Osteoblast (primary cell): ENCODE results near the gene CFAP161. TPM values are rescaled to one million over a fixed set of nuclear protein-coding genes. Genes with fewer than 3 reads are reported as not detected.

Experiments used
- DNase-seq: peaks from one replicate; pipeline ENCODE4 v3.0.0; 2011; ENCODE audit warnings: low spot score, mixed read lengths; ENCODE audit not compliant: insufficient read length; ENCODE audit errors: missing footprints
- H2AFZ ChIP-seq: 2 replicates; pipeline ENCODE4 v1.6.0; 2011; ENCODE audit warnings: mild to moderate bottlenecking, low read length
- H3K27ac ChIP-seq: 2 replicates; pipeline ENCODE4 v1.5.1; 2011; ENCODE audit warnings: mild to moderate bottlenecking, low read depth, low read length, moderate library complexity
- H3K27me3 ChIP-seq: 2 replicates; pipeline ENCODE4 v1.6.0; 2012; ENCODE audit warnings: mild to moderate bottlenecking, control low read depth, inconsistent platforms, low read length, moderate library complexity; ENCODE audit not compliant: insufficient read depth
- H3K36me3 ChIP-seq: 2 replicates; pipeline ENCODE4 v1.5.1; 2011; ENCODE audit warnings: mild to moderate bottlenecking, low read length, control low read depth, moderate library complexity; ENCODE audit not compliant: insufficient read depth
- H3K4me1 ChIP-seq: 2 replicates; pipeline ENCODE4 v1.5.1; 2011; ENCODE audit warnings: mild to moderate bottlenecking, low read length, control low read depth, moderate library complexity; ENCODE audit not compliant: insufficient read depth
- H3K4me2 ChIP-seq: 2 replicates; pipeline ENCODE4 v1.6.0; 2011; ENCODE audit warnings: mild to moderate bottlenecking, low read length; ENCODE audit not compliant: insufficient read depth
- H3K4me3 ChIP-seq: fragments of 200-600 bp; sonication (generic); 3 replicates; pipeline ENCODE4 v1.5.1; 2012; ENCODE audit warnings: mild to moderate bottlenecking, low read length, inconsistent platforms; ENCODE audit not compliant: insufficient read depth
- H3K79me2 ChIP-seq: 2 replicates; pipeline ENCODE4 v1.6.0; 2012; ENCODE audit warnings: mild to moderate bottlenecking, low read length, control low read depth, inconsistent platforms; ENCODE audit not compliant: insufficient read depth
- H3K9me3 ChIP-seq: 2 replicates; pipeline ENCODE4 v1.5.1; 2011; ENCODE audit warnings: low read depth, low read length, control low read depth
- H4K20me1 ChIP-seq: 2 replicates; pipeline ENCODE4 v1.6.0; 2012; ENCODE audit warnings: mild to moderate bottlenecking, low read length, control low read depth; ENCODE audit not compliant: insufficient read depth
- total RNA-seq: library from RNA; depleted of rRNA; stranded (reverse); fragments of >200 nt; gene quantifications from 2 replicates; pipeline ENCODE4 v1.2.3, GENCODE V29; 2012
- TF ChIP-seq, protein P1 (sequence below): IDR thresholded peaks from 2 replicates; pipeline ENCODE4 v1.5.1; 2011; ENCODE audit warnings: mild to moderate bottlenecking, low read depth, low read length, moderate library complexity; ENCODE audit errors: extremely low read depth

CFAP161 gene
- total RNA-seq, 1 donor: under 0.01 TPM

DNA sequence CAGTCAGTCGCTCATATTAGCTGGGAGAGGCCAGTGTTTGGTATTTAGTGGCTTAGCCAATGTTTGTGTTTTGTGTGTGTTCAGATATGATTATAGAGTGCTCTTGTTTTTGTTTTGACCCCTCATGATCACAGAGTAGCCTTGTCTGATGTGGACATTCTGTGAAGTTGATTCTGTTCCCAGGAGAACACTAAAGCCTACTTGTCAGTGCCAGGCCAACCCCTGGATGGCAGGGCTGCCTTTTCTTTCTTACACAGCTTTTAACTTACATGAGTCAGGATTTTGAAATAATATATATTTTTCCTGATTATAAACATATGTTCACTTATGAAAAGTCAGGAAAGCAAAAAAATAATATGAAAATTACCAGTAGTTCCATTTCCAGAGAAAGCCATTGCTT, 11.9 kb downstream of the CFAP161 start:
- DNase-seq: no peak
- Histone ChIP-seq H3K4me1 (no peaks in the 10 kb centered on the region), H3K27ac (no peak overlapping the region), H3K4me3 (no peak overlapping the region), H2AFZ (no peak overlapping the region), H4K20me1 (no peaks in the 10 kb centered on the region), H3K79me2 (no peaks in the 10 kb centered on the region), H3K9me3 (no peaks in the 10 kb centered on the region), H3K27me3 (peaks cover 7% of the 10 kb centered on the region), H3K36me3 (no peaks in the 10 kb centered on the region), H3K4me2 (no peak overlapping the region)
- TF ChIP-seq, protein P1, sequence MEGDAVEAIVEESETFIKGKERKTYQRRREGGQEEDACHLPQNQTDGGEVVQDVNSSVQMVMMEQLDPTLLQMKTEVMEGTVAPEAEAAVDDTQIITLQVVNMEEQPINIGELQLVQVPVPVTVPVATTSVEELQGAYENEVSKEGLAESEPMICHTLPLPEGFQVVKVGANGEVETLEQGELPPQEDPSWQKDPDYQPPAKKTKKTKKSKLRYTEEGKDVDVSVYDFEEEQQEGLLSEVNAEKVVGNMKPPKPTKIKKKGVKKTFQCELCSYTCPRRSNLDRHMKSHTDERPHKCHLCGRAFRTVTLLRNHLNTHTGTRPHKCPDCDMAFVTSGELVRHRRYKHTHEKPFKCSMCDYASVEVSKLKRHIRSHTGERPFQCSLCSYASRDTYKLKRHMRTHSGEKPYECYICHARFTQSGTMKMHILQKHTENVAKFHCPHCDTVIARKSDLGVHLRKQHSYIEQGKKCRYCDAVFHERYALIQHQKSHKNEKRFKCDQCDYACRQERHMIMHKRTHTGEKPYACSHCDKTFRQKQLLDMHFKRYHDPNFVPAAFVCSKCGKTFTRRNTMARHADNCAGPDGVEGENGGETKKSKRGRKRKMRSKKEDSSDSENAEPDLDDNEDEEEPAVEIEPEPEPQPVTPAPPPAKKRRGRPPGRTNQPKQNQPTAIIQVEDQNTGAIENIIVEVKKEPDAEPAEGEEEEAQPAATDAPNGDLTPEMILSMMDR: peak; percentile 10

DNA sequence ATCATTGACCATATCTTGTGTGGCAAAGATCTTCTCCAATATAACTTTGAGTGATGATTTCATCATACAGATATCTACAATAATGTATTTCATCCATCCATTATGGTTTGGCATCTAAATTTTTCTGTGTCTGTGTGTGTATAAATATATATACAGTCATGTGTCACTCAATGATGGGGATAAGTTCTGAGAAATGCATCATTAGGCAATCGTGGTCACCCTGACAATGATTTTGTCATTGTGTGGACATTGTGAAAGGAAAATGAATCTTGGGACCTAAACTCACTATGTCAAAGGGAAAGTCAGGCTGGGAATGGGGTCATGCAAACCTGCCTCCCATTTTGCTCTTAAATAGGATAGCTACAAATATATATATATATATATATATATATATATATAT, 12.4 kb downstream of the CFAP161 start:
- H3K27me3 ChIP-seq: peaks cover 7% of the 10 kb centered on the region
- H3K4me3 ChIP-seq: no peak overlapping the region
- TF ChIP-seq, protein P1: no peak
- no peak overlapping the region for H2AFZ ChIP-seq
- DNase-seq: no peak
- no peak overlapping the region for H3K4me2 ChIP-seq
- H3K4me1 ChIP-seq: no peaks in the 10 kb centered on the region
- no peaks in the 10 kb centered on the region for H3K36me3 ChIP-seq
- no peak overlapping the region for H3K27ac ChIP-seq
- no peaks in the 10 kb centered on the region for H3K9me3 ChIP-seq
- no peaks in the 10 kb centered on the region for H4K20me1 ChIP-seq
- no peaks in the 10 kb centered on the region for H3K79me2 ChIP-seq

DNA sequence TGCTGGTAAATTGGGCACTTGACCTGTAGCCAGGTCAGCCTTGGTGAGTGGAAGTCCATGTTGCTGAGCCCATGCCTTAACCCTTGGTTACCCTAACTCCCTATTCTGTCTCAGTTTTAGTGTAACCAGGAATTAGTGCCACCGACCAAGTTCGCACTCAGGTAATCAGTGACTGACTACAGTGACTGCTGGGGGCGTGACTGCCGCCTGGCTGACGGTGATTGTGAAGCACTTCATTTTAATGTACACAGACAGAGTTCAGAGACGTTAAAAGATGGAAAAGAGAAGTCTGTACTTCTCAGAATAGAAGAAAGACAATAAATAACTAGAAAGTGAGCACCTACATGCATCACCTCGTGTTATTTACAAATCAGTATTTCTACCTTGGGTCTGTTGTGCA, 17.3 kb downstream of the CFAP161 start:
- H3K4me3 ChIP-seq: no peak overlapping the region
- no peak overlapping the region for H2AFZ ChIP-seq
- no peak overlapping the region for H3K27ac ChIP-seq
- TF ChIP-seq, protein P1: no peak
- H3K79me2 ChIP-seq: no peaks in the 10 kb centered on the region
- H3K4me1 ChIP-seq: peaks cover 5% of the 10 kb centered on the region
- no peaks in the 10 kb centered on the region for H3K36me3 ChIP-seq
- H3K9me3 ChIP-seq: no peaks in the 10 kb centered on the region
- H3K4me2 ChIP-seq: no peak overlapping the region
- H3K27me3 ChIP-seq: peaks cover 2% of the 10 kb centered on the region
- DNase-seq: no peak
- H4K20me1 ChIP-seq: no peaks in the 10 kb centered on the region

DNA sequence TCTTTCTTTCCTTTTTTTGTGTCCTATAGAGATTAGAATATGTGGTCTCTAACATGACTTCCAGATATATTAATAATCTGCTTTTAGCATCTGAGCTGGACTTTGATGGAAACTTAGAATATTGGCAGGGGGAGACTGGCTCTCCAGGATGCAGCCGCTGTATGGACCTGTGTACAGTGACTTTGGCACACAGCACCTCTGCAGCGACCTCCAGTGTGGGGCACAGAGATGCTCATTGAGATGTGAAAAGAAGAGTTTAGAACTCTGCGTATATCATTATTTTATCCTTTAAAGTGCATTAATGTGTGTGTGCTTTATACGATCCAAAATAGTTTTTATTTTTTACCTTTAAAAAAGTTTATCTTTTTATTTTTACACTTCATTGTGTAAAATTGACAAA, 18.3 kb downstream of the CFAP161 start:
- Histone ChIP-seq H3K4me3 (no peak overlapping the region), H3K4me2 (no peak overlapping the region), H4K20me1 (no peaks in the 10 kb centered on the region), H3K79me2 (no peaks in the 10 kb centered on the region), H3K36me3 (no peaks in the 10 kb centered on the region), H3K4me1 (peaks cover 5% of the 10 kb centered on the region), H3K9me3 (no peaks in the 10 kb centered on the region), H2AFZ (no peak overlapping the region), H3K27ac (no peak overlapping the region), H3K27me3 (peaks cover 2% of the 10 kb centered on the region)
- DNase-seq: no peak
- TF ChIP-seq, protein P1: no peak
